Left renal cortex interstitium (tissue), 4 donors: ENCODE data around the gene RAB8A. TPM values are rescaled to one million over a fixed set of nuclear protein-coding genes. Genes with fewer than 3 reads are reported as not detected.
"Not testable (repeated sequence)": the region's sequence is repeated elsewhere in the genome, so short reads cannot be mapped to it uniquely, and the experiment has no call there.

Source experiments
- DNase-seq, 4 donors: peaks; one replicate each; pipeline ENCODE4 v3.0.0-alpha.2; 2013; ENCODE audit warnings: low read depth in 4 of 4, low spot score in 2 of 4, missing footprints in 1 of 4
- polyA plus RNA-seq, 4 donors: library from polyadenylated mRNA; unstranded; fragments of 120-200 nt; gene quantifications; one replicate each; pipeline ENCODE4 v1.2.1, GENCODE V29; 2013; ENCODE audit not compliant: insufficient read length in 4 of 4

Gene RAB8A
- polyA plus RNA-seq, 4 donors = 65.5 to 97.2 (median 80.1) TPM

DNA sequence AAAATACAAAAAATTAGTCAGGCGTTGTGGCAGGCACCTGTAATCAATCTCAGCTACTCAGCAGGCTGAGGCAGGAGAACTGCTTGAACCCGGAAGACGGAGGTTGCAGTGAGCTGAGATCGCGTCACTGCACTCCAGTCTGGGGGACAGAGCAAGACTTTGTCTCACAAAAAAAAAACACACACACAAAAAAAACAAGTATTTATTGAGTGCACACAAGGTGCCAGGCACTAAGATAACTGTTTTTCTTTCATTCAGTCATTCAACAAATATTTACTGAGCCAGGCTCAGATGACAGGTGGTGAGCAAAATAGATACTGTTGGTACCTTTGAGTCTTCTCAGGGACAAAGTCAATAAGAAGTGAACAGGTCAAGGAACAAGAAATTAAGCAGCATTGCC, 55.4 kb downstream of the RAB8A start:
- no peak for DNase-seq

DNA sequence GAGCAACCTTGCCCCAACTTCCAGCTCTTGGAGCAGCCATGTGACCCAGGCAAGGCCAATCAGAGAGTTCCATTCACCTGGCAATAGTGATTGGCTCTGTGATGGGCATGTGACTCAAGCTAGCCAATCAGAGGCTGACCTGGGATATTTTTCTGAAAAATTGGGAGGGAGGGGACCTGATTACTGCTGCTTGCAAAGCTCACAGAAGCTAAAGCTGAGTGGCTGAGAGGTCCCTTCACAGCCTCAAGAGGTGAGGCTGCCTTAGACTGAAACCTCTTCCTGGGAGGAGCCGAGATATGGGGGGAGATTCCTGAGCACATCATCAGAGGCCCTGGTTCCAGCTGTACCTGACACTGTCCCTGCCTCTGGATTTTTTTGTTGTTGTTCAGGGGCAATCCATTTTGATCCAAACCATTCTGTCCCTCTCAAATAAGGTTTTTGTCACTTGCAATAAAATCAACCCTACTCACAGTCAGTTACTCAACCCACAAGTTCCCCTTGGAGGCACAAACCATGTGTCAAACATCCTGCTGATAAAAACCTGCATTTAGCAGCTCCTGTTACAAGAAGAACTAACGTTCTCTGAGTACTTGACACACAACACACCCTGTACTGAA, 56.9 kb downstream of the RAB8A start:
- no peak for DNase-seq

DNA sequence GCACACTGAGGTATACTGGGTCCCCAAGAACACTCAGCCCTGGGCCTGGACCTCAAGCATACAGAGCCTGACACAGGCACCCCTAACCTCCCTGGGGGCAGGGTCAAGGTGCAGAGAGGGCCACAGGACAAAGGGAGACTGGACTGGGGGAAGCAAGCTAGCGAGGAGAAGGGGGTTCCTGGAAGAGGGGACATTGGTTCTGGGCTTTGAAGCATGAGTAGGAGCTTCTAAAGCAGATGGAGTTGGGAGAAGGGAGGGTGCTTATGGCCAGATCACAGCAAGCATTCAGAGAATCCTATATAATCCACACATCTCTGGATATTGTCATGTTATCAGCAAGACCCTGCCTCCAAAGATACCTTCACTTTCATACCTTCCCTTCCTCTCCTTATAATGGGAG, 58.4 kb downstream of the RAB8A start:
- no peak for DNase-seq

DNA sequence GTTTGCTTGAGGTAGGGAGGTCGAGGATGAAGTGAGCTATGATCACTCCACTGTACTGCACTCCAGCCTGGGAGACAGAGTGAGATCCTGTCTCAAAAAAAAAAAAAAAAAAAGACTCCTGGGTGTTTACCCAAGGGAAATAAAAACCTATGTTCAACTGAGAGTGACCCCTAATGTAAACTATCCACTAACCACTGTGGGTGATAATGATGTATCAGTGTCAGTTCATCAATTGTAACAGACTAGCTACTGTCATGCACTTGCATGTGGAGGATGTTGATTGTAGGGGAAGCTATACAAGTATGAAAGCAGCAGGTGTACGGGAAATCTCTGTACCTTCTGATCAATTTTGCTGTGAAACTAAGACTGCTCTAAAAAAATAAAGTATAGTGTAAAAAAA, 64.3 kb downstream of the RAB8A start:
- no peak for DNase-seq

DNA sequence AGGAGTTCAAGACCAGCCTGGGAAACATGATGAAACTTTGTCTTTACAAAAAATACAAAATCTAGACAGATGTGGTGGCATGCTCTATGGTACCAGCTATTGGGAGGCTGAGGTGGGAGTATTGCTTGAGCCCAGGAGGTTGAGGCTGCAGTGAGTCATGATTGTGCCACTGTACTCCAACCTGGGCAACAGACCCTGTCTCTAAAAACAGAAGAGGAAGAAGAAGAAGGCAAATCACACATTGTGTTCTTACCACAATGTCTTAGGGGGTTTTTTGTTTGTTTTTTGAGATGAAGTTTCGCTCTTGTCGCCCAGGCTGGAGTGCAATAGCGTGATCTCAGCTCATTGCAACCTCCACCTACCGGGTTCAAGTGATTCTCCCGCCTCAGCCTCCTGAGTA, 67.2 kb downstream of the RAB8A start:
- DNase-seq = not testable (repeated sequence)

DNA sequence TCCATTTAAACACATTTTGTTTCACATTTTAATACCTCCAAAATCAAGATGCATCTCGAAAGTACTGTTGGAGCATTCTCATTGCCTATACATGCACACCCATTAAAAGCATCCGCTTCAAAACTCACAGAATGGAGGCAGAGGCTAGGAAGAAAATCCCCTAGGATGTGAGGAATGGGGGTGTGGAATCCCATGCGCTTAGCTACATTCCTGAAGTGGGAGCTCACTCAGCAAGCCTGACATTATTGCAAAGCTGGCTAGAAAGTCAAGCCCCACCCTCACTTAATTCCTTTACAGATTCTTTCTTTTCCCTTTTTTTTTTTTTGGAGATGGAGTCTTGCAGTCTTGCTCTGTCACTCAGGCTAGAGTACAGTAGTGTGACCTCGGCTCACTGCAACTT, 68.9 kb downstream of the RAB8A start:
- no peak for DNase-seq

Other genes with a start within 250 kb of the RAB8A start
- gene CYP4F2, start 213.8 kb upstream of the RAB8A start, polyA plus RNA-seq = under 1 TPM; 0.13 to 0.42 (median 0.30) TPM
- 1 to 10 TPM in 1 of 4 donors, under 1 TPM in 2, not detected in 1; 0.05 to 1.3 (median 0.64) TPM for gene CYP4F11, start 177.4 kb upstream of the RAB8A start, polyA plus RNA-seq
- gene OR10H4, start 162.9 kb upstream of the RAB8A start, polyA plus RNA-seq = not detected
- 100 to 1,000 TPM; 492 to 552 (median 526) TPM for gene TPM4, start 35.4 kb upstream of the RAB8A start, polyA plus RNA-seq
- 1 to 10 TPM in 1 of 4 donors, under 1 TPM in 3; 0.32 to 1.1 (median 0.76) TPM for gene HSH2D, start 31.8 kb downstream of the RAB8A start, polyA plus RNA-seq
- gene CIB3, start 61.6 kb downstream of the RAB8A start, polyA plus RNA-seq = not detected
- gene FAM32A, start 73.5 kb downstream of the RAB8A start, polyA plus RNA-seq = 100 to 1,000 TPM; 102 to 129 (median 124) TPM
- 10 to 100 TPM; 56.4 to 69.1 (median 62.5) TPM for gene AP1M1, start 86.0 kb downstream of the RAB8A start, polyA plus RNA-seq
- 10 to 100 TPM; 19.5 to 32.0 (median 29.0) TPM for gene KLF2, start 212.9 kb downstream of the RAB8A start, polyA plus RNA-seq